Neuronal stem cell (in vitro differentiated cells): ENCODE data around the gene RPS3A.

Experiments used
- DNase-seq: peaks from one replicate; pipeline ENCODE4 v3.0.0-alpha.2; 2013; ENCODE audit warnings: low spot score
- H2AFZ ChIP-seq: one replicate; pipeline ENCODE4 v1.6.1; 2013; ENCODE audit warnings: mild to moderate bottlenecking, low read length, inconsistent platforms
- H2AK5ac ChIP-seq: 2 replicates; pipeline ENCODE4 v1.6.1; 2013; ENCODE audit warnings: low read depth, mild to moderate bottlenecking, inconsistent platforms, low read length, moderate library complexity, mixed read lengths
- H2BK120ac ChIP-seq: 2 replicates; pipeline ENCODE4 v1.6.1; 2013; ENCODE audit warnings: low read depth, mild to moderate bottlenecking, inconsistent platforms, low read length, moderate library complexity, mixed read lengths
- H2BK12ac ChIP-seq: one replicate; pipeline ENCODE4 v1.6.1; 2013; ENCODE audit warnings: low read length, inconsistent platforms
- H2BK15ac ChIP-seq: 2 replicates; pipeline ENCODE4 v1.6.1; 2013; ENCODE audit warnings: mild to moderate bottlenecking, low read length, inconsistent platforms, mixed read lengths
- H2BK5ac ChIP-seq: one replicate; pipeline ENCODE4 v1.6.1; 2013; ENCODE audit warnings: inconsistent platforms, mild to moderate bottlenecking, low read length, moderate library complexity
- H3K14ac ChIP-seq: one replicate; pipeline ENCODE4 v1.6.1; 2013; ENCODE audit warnings: low read length, inconsistent platforms
- H3K18ac ChIP-seq: 2 replicates; pipeline ENCODE4 v1.6.1; 2013; ENCODE audit warnings: low read length, inconsistent platforms
- H3K23ac ChIP-seq: 2 replicates; pipeline ENCODE4 v1.6.1; 2013; ENCODE audit warnings: low read depth, mild to moderate bottlenecking, mixed read lengths, low read length, inconsistent platforms; ENCODE audit not compliant: poor library complexity
- H3K27ac ChIP-seq: replicated peaks from 3 replicates; pipeline ENCODE4 v1.5.1; 2013; ENCODE audit warnings: low read length, inconsistent platforms
- H3K27me3 ChIP-seq, 3 experiments: 2 replicates each; pipeline ENCODE4 v1.6.1; 2013; ENCODE audit warnings: low read length in 3 of 3, mild to moderate bottlenecking in 2 of 3, inconsistent platforms in 1 of 3, low read depth in 1 of 3, mixed read lengths in 1 of 3, moderate library complexity in 1 of 3; ENCODE audit not compliant: control insufficient read depth in 3 of 3, insufficient read depth in 3 of 3
- H3K36me3 ChIP-seq, 2 donors: replicated peaks in 1 of 2; 2 replicates each; pipeline ENCODE4 v1.6.1; 2013; ENCODE audit warnings: low read length in 2 of 2; ENCODE audit not compliant: control insufficient read depth in 2 of 2, insufficient read depth in 2 of 2
- H3K4ac ChIP-seq: 2 replicates; pipeline ENCODE4 v1.6.1; 2013; ENCODE audit warnings: inconsistent platforms, mild to moderate bottlenecking, low read length, moderate library complexity
- H3K4me1 ChIP-seq, 2 donors: 1 replicate in 1 of 2; 2 replicates in 1 of 2; pipeline ENCODE4 v1.6.1; 2013; ENCODE audit warnings: low read length in 2 of 2, low read depth in 1 of 2; ENCODE audit not compliant: control insufficient read depth in 2 of 2, insufficient read depth in 1 of 2
- H3K4me2 ChIP-seq: one replicate; pipeline ENCODE4 v1.6.1; 2013; ENCODE audit warnings: mild to moderate bottlenecking, low read length, inconsistent platforms; ENCODE audit not compliant: insufficient read depth, poor library complexity, severe bottlenecking
- H3K4me3 ChIP-seq, 2 donors: 2 replicates each; pipeline ENCODE4 v1.5.1; 2013; ENCODE audit warnings: low read length in 2 of 2, mild to moderate bottlenecking in 2 of 2, inconsistent platforms in 1 of 2, moderate library complexity in 1 of 2
- H3K79me1 ChIP-seq: one replicate; pipeline ENCODE4 v1.6.1; 2013; ENCODE audit warnings: low read depth, mild to moderate bottlenecking, inconsistent platforms, low read length, moderate library complexity
- H3K9ac ChIP-seq: one replicate; pipeline ENCODE4 v1.6.1; 2013; ENCODE audit warnings: mild to moderate bottlenecking, low read depth, low read length, inconsistent platforms; ENCODE audit not compliant: poor library complexity
- H3K9me3 ChIP-seq, 2 donors: replicated peaks in 1 of 2; 2 replicates each; pipeline versions ENCODE3 to v1.6.1; 2013; ENCODE audit warnings: low read length in 2 of 2, mild to moderate bottlenecking in 2 of 2, inconsistent platforms in 1 of 2, low read depth in 1 of 2, mixed read lengths in 1 of 2, moderate library complexity in 1 of 2; ENCODE audit not compliant: control insufficient read depth in 2 of 2, insufficient read depth in 1 of 2
- H4K8ac ChIP-seq: one replicate; pipeline ENCODE4 v1.6.1; 2013; ENCODE audit warnings: low read depth, mild to moderate bottlenecking, inconsistent platforms, low read length, moderate library complexity
- H4K91ac ChIP-seq: one replicate; pipeline ENCODE4 v1.6.1; 2013; ENCODE audit warnings: low read length, low read depth, mild to moderate bottlenecking, inconsistent platforms; ENCODE audit not compliant: poor library complexity
- WGBS, 2 donors: extraction: QIAGEN DNeasy Blood & Tissue Kit; methylation state at CpG; one replicate each; pipeline ENCODE4 v1.1.7; 2013; ENCODE audit warnings: missing lambda C conversion rate in 2 of 2, mixed read lengths in 1 of 2; ENCODE audit not compliant: insufficient read length in 2 of 2, insufficient replicate concordance in 1 of 2; ENCODE audit errors: extremely low coverage in 2 of 2; 5-methylcytosine and 5-hydroxymethylcytosine counted together

Gene RPS3A

DNA sequence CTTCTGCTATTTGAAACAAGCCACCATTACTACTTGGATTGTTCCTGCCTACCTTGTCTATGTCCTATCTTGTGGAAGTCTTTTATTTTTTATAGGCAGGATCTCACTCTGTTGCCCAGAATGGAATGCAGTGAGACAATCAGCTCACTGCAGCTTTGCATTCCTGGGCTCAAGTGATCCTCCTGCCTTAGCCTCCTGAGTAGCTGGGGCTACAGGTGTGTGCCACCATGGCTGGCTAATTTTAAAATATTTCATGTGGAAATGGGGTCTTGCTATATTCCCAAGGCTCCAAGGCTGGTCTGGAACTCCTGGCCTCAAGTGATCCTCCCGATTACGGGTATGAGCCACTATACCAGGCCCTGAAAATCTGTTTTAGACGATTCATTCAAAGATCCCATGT, 7.6 kb downstream of the RPS3A start:
- WGBS, 2 donors = no CpG with 5 or more reads among the region's 3 CpGs
- no peak overlapping the region for H3K4me3 ChIP-seq

DNA sequence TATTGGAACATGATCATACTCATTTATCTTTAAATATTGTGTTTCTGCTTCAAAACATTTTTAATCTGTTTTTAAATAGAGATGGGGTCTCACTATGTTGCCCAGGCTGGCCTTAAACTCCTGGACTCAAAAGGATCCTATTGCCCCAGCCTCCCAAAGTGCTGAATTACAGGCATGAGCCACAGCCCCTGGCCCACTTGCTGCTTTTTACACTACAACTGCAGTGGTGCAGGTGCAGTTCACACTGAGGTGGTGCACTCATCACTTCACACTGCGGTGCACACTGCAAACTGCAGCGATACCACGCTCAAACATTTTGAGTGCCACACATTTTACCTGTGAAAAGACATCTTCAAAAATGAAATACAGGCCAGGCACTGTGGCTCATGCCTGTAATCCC, 10.8 kb downstream of the RPS3A start:
- Histone ChIP-seq H2BK120ac (no peak overlapping the region), H3K4me2 (no peak overlapping the region), H3K36me3 (peaks cover 4 to 78% of the 10 kb centered on the region in 2 donors)

More for the DNA sequence above, 7.6 kb downstream of the RPS3A start:
- Histone ChIP-seq H2AFZ (no peak overlapping the region), H2BK15ac (no peak overlapping the region), H3K9me3 (peaks cover 2 to 5% of the 10 kb centered on the region in 2 donors), H3K4me2 (no peak overlapping the region), H2AK5ac (no peak overlapping the region), H3K27me3 (no peaks in the 10 kb centered on the region), H3K4me1 (no peaks in the 10 kb centered on the region), H3K79me1 (no peaks in the 10 kb centered on the region), H3K9ac (no peak overlapping the region), H3K36me3 (peaks cover 15 to 79% of the 10 kb centered on the region in 2 donors), H2BK120ac (no peak overlapping the region), H3K18ac (no peak overlapping the region), H3K4ac (no peak overlapping the region), H3K23ac (no peak overlapping the region), H3K14ac (no peak overlapping the region), H2BK12ac (no peak overlapping the region), H3K27ac (no peak overlapping the region), H2BK5ac (no peak overlapping the region), H4K91ac (no peak overlapping the region), H4K8ac (no peak overlapping the region)
- no peak for DNase-seq

DNA sequence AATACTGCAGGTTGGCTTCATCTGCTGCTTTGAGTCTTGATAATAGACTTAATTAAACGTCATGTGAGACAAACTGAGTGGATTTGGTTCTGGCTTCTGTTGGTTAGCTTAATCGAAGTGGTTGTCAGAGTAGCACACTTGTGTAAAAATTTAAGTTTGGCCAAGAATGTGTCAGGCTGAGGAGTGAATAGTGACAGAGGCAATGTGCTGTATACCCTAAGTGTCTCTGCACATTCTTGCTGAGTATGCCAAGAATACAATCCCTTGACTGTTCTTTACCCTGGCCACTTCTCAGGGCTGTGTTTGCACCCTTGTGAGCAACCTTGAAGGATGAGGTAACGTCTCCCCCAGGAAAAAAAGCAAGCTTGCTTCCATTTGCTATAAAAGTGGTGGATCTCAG, 14.9 kb downstream of the RPS3A start:
- Histone ChIP-seq H3K4ac (no peak overlapping the region), H3K9ac (no peak overlapping the region), H3K79me1 (peaks cover 1% of the 10 kb centered on the region), H3K4me1 (no peaks in the 10 kb centered on the region), H3K27ac (no peak overlapping the region), H2AK5ac (no peak overlapping the region), H4K91ac (no peak overlapping the region), H3K27me3 (no peaks in the 10 kb centered on the region), H3K14ac (no peak overlapping the region), H2BK12ac (no peak overlapping the region), H3K4me2 (no peak overlapping the region), H3K36me3 (peaks cover 2 to 56% of the 10 kb centered on the region in 2 donors), H2BK120ac (no peak overlapping the region), H3K9me3 (peaks cover 0 to 2% of the 10 kb centered on the region in 2 donors), H3K4me3 (no peak overlapping the region), H4K8ac (no peak overlapping the region), H3K23ac (no peak overlapping the region), H2AFZ (no peak overlapping the region), H2BK5ac (no peak overlapping the region), H3K18ac (no peak overlapping the region), H2BK15ac (no peak overlapping the region)
- no peak for DNase-seq
- WGBS, 2 donors = no CpG with 5 or more reads among the region's 3 CpGs

More for the DNA sequence above, 10.8 kb downstream of the RPS3A start:
- no peak overlapping the region for H3K18ac ChIP-seq
- H3K4me1 ChIP-seq = no peaks in the 10 kb centered on the region
- no peak overlapping the region for H2AK5ac ChIP-seq
- DNase-seq = no peak
- H3K9ac ChIP-seq = no peak overlapping the region
- no peak overlapping the region for H2BK15ac ChIP-seq
- H4K8ac ChIP-seq = no peak overlapping the region
- no peak overlapping the region for H2BK12ac ChIP-seq
- peaks cover 1% of the 10 kb centered on the region for H3K79me1 ChIP-seq
- no CpG with 5 or more reads among the region's 3 CpGs for WGBS, 2 donors
- H3K14ac ChIP-seq = no peak overlapping the region
- no peak overlapping the region for H3K4ac ChIP-seq
- no peak overlapping the region for H2AFZ ChIP-seq
- peaks cover 2 to 5% of the 10 kb centered on the region in 2 donors for H3K9me3 ChIP-seq
- no peak overlapping the region for H2BK5ac ChIP-seq
- H4K91ac ChIP-seq = no peak overlapping the region
- H3K27me3 ChIP-seq = no peaks in the 10 kb centered on the region
- H3K4me3 ChIP-seq = no peak overlapping the region
- no peak overlapping the region for H3K23ac ChIP-seq
- H3K27ac ChIP-seq = no peak overlapping the region

DNA sequence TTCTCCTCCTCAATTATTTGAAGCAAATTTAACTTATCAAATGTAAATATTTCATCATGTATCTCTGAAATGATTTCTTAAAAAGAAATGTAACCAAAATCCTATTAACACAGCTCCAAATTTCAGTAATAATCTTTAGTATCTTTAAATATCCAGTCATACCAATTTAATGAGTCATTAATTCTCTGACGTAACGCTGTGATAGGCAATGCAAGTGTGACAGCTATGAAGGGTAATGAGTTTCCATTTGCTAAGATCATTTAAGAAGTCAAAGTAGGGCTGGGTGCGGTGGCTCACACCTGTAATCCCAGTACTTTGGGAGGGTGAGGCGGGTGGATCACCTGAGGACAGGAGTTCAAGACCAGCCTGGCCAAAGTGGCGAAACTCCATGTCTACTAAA, 15.6 kb downstream of the RPS3A start:
- Histone ChIP-seq H3K18ac (no peak overlapping the region), H3K23ac (no peak overlapping the region), H2BK5ac (no peak overlapping the region), H3K79me1 (peaks cover 1% of the 10 kb centered on the region), H2BK15ac (no peak overlapping the region), H3K14ac (no peak overlapping the region), H2AK5ac (no peak overlapping the region), H3K4ac (no peak overlapping the region), H3K27me3 (no peaks in the 10 kb centered on the region), H3K4me3 (no peak overlapping the region), H3K4me1 (no peaks in the 10 kb centered on the region), H3K9ac (no peak overlapping the region), H4K8ac (no peak overlapping the region), H4K91ac (no peak overlapping the region), H3K27ac (no peak overlapping the region), H3K4me2 (no peak overlapping the region), H3K36me3 (peaks cover 2 to 60% of the 10 kb centered on the region in 2 donors), H2AFZ (no peak overlapping the region), H2BK12ac (no peak overlapping the region), H3K9me3 (peaks cover 0 to 2% of the 10 kb centered on the region in 2 donors), H2BK120ac (no peak overlapping the region)
- no CpG with 5 or more reads among the region's 5 CpGs for WGBS, 2 donors
- no peak for DNase-seq
